IPS-15b (cell line): ENCODE data around the gene CR1L.
"Not testable (repeated sequence)": the region's sequence is repeated elsewhere in the genome, so short reads cannot be mapped to it uniquely, and the experiment has no call there.

Experiments
- H3K27me3 ChIP-seq: one replicate; pipeline ENCODE4 v1.6.1; 2013; ENCODE audit warnings: low read length; ENCODE audit not compliant: control insufficient read depth, insufficient read depth
- H3K36me3 ChIP-seq: one replicate; pipeline ENCODE4 v1.6.1; 2013; ENCODE audit warnings: low read length; ENCODE audit not compliant: control insufficient read depth, insufficient read depth
- H3K4me1 ChIP-seq: one replicate; pipeline ENCODE4 v1.6.1; 2013; ENCODE audit warnings: mild to moderate bottlenecking, low read length; ENCODE audit not compliant: control insufficient read depth, insufficient read depth
- H3K4me3 ChIP-seq: one replicate; pipeline ENCODE4 v1.5.1; 2013; ENCODE audit warnings: low read depth, low read length
- H3K9ac ChIP-seq: one replicate; pipeline ENCODE4 v1.6.1; 2013; ENCODE audit warnings: low read depth, mild to moderate bottlenecking, low read length
- H3K9me3 ChIP-seq: one replicate; pipeline ENCODE4 v1.6.1; 2013; ENCODE audit warnings: mild to moderate bottlenecking, low read length; ENCODE audit not compliant: control insufficient read depth, insufficient read depth

Gene CR1L

GRCh38 chr1:207669528-207670009 is 24.6 kb downstream of the CR1L start:
- peak overlapping the region; percentile 30 for H3K4me3 ChIP-seq

GRCh38 chr1:207670192-207670591 is 25.3 kb downstream of the CR1L start:
- no peak overlapping the region for H3K9ac ChIP-seq
- no peaks in the 10 kb centered on the region for H3K9me3 ChIP-seq
- H3K4me1 ChIP-seq: peaks cover 11% of the 10 kb centered on the region
- peak overlapping the region; percentile 30 for H3K4me3 ChIP-seq
- H3K36me3 ChIP-seq: no peaks in the 10 kb centered on the region
- peaks cover 10% of the 10 kb centered on the region for H3K27me3 ChIP-seq

More at GRCh38 chr1:207669528-207670009, 24.6 kb downstream of the CR1L start:
- peaks cover 11% of the 10 kb centered on the region for H3K4me1 ChIP-seq
- no peaks in the 10 kb centered on the region for H3K36me3 ChIP-seq
- no peaks in the 10 kb centered on the region for H3K9me3 ChIP-seq
- H3K9ac ChIP-seq: peak overlapping the region; percentile 26
- peaks cover 10% of the 10 kb centered on the region for H3K27me3 ChIP-seq

GRCh38 chr1:207670997-207671396 is 26.1 kb downstream of the CR1L start:
- no peaks in the 10 kb centered on the region for H3K36me3 ChIP-seq
- H3K4me3 ChIP-seq: no peak overlapping the region
- H3K27me3 ChIP-seq: peaks cover 10% of the 10 kb centered on the region
- peaks cover 2% of the 10 kb centered on the region for H3K9me3 ChIP-seq
- H3K4me1 ChIP-seq: peaks cover 11% of the 10 kb centered on the region
- no peak overlapping the region for H3K9ac ChIP-seq

DNA sequence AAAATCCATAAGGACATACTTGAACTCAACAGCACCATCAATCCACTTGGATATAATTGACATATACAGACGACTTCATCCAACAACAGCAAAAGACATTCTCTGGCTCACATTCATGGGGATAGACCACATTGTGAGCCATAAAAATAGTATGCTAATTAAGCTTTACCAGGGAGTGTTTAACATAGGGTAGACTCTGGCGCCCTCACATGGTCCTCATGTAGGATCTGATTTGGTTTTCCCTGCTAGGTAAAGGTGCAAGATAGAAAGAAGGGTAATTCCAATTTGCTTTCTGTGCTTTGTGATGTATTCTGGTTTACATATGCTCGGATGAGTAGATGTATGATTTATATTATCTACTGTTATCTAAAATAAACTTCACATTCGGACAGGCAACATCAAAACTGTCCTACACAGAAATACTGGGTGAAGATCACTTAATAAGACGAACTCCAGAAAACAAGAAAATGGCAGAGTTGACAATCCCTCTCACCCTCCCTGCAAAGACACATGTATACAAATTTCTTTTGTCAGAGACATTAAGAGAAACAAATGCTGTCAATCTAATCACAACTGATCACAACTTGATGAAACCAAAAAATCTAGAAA is 27.7 kb downstream of the CR1L start:
- no peak overlapping the region for H3K4me3 ChIP-seq
- peaks cover 11% of the 10 kb centered on the region for H3K4me1 ChIP-seq
- H3K9me3 ChIP-seq: peaks cover 2% of the 10 kb centered on the region
- H3K36me3 ChIP-seq: no peaks in the 10 kb centered on the region
- no peak overlapping the region for H3K9ac ChIP-seq
- H3K27me3 ChIP-seq: peaks cover 10% of the 10 kb centered on the region

- Histone ChIP-seq H3K9me3 (peaks cover 2% of the 10 kb centered on the region), H3K27me3 (peaks cover 10% of the 10 kb centered on the region), H3K4me3 (no peak overlapping the region), H3K36me3 (no peaks in the 10 kb centered on the region), H3K4me1 (peaks cover 11% of the 10 kb centered on the region), H3K9ac (no peak overlapping the region)
Measured at GRCh38 chr1:207673399-207673798, 28.5 kb downstream of the CR1L start.

DNA sequence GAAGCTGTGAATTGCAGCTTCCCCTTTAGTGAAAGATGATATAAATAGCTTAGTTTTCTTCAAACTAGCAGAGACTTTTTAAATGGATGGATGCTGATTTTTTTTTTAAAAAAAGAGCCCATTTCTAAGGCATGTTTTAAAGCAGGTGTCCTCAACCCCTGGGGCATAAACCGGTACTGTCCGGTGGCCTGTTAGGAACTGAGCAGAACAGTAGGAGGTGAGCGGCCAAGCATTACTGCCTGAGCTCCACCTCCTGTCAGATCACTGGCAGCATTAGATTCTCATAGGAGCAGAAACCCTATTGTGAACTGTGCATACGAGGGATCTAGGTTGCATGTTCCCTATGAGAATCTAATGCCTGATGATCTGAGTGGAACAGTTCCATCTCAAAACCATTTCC is 31.2 kb downstream of the CR1L start:
- peaks cover 6% of the 10 kb centered on the region for H3K4me1 ChIP-seq
- H3K9me3 ChIP-seq: peaks cover 2% of the 10 kb centered on the region
- H3K36me3 ChIP-seq: no peaks in the 10 kb centered on the region
- H3K4me3 ChIP-seq: no peak overlapping the region
- H3K9ac ChIP-seq: no peak overlapping the region
- H3K27me3 ChIP-seq: no peaks in the 10 kb centered on the region

GRCh38 chr1:207680590-207681388 is 35.9 kb downstream of the CR1L start:
- not testable (repeated sequence) for H3K36me3 ChIP-seq, H3K27me3 ChIP-seq, H3K9ac ChIP-seq, H3K4me1 ChIP-seq, H3K9me3 ChIP-seq, H3K4me3 ChIP-seq

DNA sequence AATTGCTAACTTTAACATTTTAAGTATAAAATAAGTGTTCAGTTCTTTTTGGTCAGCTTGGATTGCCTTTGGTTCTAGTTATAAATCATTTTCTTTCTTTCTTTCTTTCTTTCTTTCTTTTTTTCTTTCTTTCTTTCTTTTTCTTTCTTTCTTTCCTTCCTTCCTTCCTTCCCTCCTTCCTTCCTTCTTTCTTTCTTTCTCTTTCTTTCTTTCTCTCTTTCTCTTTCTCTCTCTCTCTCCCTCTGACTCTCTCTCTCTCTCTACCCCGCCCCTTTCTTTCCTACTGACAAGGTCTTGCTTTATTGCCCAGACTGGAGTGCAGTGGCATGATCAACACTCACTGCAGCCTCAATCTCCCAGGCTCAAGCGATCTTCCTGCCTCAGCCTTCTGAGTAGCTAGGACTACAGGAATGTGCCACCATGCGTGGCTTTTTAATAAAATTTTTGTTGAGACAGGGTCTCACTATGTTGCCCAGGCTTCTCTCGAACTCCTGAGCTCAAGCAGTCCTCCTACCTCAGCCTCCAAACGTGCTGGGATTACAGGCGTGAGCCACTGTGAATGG is 38.0 kb downstream of the CR1L start:
- H3K4me3 ChIP-seq, H3K4me1 ChIP-seq, H3K9ac ChIP-seq, H3K36me3 ChIP-seq, H3K9me3 ChIP-seq, H3K27me3 ChIP-seq: not testable (repeated sequence)

- H3K36me3 ChIP-seq, H3K4me1 ChIP-seq, H3K9ac ChIP-seq, H3K4me3 ChIP-seq, H3K9me3 ChIP-seq, H3K27me3 ChIP-seq: not testable (repeated sequence)
Measured at GRCh38 chr1:207690551-207690950, 45.6 kb downstream of the CR1L start.

- no peak overlapping the region for H3K9ac ChIP-seq
- no peaks in the 10 kb centered on the region for H3K27me3 ChIP-seq
- H3K4me3 ChIP-seq: no peak overlapping the region
- H3K36me3 ChIP-seq: no peaks in the 10 kb centered on the region
- H3K4me1 ChIP-seq: peaks cover 9% of the 10 kb centered on the region
- H3K9me3 ChIP-seq: no peaks in the 10 kb centered on the region
Measured at GRCh38 chr1:207691010-207691409, 46.1 kb downstream of the CR1L start.

DNA sequence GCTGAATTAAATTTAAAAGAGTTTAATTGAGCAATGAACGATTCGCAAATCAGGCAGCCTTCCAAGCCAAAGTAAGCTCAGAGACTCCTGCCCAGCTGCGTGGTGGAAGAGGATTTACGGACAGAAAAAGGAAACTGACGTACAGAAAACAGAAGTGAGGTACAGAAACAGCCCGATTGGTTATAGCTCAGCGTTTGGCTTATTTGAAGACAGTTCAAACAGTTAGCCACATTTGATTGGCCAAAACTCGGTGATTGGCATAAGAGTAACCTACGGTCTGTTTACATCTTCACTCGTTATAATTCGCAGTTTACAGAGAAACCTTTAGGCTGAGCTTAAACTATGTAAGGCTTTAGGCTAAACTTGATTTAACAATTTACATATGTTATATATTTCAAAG is 46.9 kb downstream of the CR1L start:
- Histone ChIP-seq H3K9me3 (no peaks in the 10 kb centered on the region), H3K36me3 (no peaks in the 10 kb centered on the region), H3K4me3 (no peak overlapping the region), H3K27me3 (no peaks in the 10 kb centered on the region), H3K4me1 (peaks cover 9% of the 10 kb centered on the region), H3K9ac (no peak overlapping the region)

DNA sequence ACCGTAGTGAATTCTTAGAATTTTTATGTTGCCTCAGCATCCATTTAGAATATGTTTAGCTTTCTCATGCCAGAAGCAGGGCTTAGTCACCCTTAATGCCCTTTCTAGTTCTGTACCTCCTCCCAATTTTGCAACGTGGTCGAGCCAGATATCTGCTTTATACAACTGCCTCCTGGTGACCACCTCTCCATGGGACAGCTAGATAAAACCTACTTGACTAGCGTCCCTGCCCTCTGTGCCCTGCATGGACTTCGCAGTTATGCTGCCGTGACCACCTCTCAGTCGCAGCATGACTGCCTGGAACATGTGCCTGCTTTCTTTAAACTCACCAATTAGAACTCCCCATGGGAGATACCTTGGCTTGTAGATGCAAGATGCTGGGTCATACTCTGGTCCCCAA is 47.4 kb downstream of the CR1L start:
- H3K27me3 ChIP-seq, H3K4me1 ChIP-seq, H3K4me3 ChIP-seq, H3K9ac ChIP-seq, H3K36me3 ChIP-seq, H3K9me3 ChIP-seq: not testable (repeated sequence)
